SH-SY5Y (cell line): Measurements from ENCODE around the gene LITAFD.

Experiments used
- GATA2 ChIP-seq: IDR thresholded peaks from 2 replicates; pipeline ENCODE4 v1.6.1; 2011; ENCODE audit warnings: mild to moderate bottlenecking, low read depth, low read length
- GATA3 ChIP-seq: IDR thresholded peaks from 2 replicates; pipeline ENCODE4 v1.6.1; 2011; ENCODE audit warnings: low read depth, mild to moderate bottlenecking, low read length, moderate library complexity

Gene LITAFD

DNA sequence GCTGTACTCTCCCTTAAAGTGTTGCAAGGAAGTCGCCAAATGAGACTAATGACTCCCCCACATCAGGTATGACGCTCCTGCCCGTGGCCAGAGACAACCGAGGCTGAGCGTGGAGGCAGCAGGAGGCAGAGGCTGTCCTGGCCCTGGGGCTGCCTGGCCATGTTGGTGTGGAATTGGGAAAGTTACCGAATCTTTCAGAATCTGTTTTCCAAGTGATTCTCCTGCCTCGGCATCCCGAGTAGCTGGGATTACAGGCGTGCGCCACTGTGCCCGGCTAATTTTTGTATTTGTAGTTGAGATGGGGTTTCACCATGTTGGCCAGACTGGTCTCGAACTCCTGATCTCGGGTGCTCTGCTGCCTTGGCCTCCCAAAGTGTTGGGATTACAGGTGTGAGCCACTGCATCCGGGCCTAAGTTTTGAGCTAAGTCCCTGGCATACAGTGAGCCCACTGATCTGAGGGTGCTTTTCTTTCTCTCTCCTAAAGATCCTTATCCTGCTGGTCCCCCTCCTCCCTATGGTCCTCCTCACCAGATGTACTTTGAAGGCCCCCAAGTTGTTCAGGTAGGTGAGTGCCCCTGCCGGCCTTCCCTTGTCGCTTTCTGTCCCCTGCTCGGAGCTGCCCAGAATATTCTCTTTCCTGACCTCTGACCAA lies 700 bp downstream of the LITAFD start:
- TF ChIP-seq GATA3 = no peak
- no peak for TF ChIP-seq GATA2

DNA sequence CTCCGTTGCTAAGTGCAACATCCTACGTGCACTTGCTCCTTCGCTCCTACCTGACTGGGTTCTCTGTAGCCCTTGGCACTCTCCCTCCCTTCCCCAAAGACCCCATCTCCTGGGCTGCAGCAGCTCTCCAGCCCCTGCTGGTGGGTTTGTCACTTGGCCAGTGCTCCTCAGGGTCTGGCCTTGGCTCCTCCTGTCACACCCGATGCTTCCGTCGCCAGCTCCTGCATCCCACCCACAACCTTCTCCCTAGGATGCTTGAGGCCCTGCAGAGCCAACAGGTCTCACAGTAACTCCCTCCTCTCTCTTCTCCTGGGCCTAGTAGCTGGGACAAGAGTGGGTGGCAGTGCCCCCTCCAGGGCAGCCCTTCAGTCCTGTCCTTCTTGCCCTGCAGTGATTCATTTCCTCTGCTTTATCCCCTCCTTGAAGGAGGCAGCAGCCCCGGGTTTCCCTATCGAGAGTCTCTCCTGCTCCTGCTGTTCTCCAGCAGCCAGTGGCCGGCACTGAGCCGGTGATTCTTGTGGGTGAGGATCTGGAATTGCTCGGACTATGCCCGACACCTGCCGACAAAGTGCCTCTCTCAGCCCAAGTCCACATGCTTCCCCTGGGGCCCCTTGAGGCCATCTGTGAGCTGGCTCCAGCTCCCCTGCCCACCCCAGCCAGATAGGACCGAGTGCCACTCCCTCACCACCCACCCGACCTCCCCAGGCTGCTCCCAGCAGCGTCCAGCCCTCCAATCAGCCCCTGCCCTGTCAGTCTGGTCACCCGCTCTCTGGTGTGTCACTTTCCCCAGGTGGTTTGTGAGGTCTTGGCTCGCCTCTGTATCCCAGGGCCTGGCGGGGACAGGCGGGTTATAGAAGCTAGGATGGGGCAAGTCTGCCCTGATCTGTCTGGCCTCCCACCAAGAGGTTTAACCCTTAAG lies 3.8 kb downstream of the LITAFD start:
- no peak for TF ChIP-seq GATA3
- no peak for TF ChIP-seq GATA2

DNA sequence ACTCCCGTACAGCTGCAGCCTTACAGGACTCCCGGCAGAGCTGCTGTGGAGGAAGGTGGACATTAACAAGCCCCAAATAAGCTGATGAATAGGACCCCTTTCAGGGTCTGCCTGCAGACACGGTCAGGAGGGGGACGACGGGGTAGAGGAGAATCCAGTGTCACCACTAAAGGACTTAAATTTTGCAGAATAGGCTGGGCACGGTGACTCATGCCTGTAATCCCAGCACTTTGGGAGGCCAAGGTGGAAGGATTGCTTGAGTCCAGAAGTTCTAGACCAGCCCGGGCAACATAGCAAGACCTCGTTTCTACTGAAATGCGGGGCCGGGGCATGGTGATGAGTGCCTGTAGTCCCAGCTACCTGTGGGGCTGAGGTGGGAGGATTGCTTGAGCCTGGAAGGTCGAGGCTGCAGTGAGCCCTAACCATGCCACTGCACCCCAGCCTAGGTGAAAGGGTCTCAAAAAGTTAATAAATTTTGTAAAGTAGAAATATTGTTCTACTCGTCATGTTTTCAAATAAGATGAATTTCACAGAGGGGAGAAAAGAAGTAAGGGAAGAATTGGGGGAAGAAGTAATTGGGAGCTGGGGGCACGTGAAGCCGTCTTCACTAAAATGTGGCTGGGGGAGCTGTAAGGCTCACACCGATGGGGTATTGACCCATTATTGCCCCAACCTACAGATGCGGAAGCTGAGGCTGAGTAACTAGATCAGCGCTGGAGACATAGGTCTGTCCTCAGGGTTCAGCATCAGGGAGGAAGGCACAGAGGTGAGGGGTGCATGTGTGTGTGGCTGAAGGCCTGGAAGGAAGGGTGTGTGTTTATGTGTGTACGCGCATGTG lies 4.7 kb downstream of the LITAFD start:
- TF ChIP-seq GATA2 (no peak), GATA3 (no peak)

DNA sequence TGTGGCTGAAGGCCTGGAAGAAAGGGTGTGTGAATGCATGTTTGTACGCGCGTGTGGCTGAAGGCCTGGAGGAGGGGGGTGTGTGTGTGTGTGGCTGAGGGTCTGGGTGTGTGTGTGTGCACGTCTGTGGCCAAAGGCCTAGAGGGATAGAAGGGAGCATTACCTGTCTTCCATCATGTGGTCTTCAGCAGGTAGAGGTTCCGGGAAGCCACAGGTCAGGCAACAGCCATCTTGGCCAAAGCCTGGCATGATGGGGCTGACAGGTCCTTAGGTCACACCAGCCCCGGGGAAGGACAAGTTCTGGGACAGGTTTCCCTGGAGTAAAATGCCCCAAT lies 5.2 kb downstream of the LITAFD start:
- TF ChIP-seq GATA2 = no peak
- no peak for TF ChIP-seq GATA3

DNA sequence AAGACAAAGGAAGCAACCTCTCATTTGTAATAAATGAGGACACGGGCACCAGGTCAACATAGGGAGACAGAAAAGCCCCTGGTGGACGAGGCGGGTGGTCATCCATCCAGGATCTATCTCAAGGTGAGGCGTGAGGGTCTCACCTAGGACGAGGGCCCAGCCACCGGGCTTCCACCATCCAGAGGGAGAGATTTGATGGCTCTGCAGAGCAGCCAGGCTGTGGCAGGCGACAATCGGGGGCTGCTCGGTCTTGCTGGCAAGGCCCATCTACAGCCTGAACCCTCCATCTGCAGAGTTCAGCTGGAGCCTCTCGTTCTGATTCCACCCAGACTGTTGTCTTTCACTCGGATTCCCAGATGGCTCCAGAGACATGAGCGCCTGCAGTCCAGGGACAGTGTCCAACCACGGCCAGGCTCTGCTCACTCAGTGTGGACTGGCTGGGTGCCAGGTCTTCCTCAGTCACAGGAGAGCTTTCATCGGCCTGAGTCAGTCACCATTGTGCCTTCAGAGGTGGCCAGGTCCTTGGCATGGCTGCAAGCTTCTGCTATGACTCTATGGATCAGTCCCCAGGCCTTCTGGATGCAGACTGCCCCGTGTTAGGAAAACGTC lies 5.9 kb downstream of the LITAFD start:
- TF ChIP-seq GATA3 = no peak
- TF ChIP-seq GATA2 = no peak

DNA sequence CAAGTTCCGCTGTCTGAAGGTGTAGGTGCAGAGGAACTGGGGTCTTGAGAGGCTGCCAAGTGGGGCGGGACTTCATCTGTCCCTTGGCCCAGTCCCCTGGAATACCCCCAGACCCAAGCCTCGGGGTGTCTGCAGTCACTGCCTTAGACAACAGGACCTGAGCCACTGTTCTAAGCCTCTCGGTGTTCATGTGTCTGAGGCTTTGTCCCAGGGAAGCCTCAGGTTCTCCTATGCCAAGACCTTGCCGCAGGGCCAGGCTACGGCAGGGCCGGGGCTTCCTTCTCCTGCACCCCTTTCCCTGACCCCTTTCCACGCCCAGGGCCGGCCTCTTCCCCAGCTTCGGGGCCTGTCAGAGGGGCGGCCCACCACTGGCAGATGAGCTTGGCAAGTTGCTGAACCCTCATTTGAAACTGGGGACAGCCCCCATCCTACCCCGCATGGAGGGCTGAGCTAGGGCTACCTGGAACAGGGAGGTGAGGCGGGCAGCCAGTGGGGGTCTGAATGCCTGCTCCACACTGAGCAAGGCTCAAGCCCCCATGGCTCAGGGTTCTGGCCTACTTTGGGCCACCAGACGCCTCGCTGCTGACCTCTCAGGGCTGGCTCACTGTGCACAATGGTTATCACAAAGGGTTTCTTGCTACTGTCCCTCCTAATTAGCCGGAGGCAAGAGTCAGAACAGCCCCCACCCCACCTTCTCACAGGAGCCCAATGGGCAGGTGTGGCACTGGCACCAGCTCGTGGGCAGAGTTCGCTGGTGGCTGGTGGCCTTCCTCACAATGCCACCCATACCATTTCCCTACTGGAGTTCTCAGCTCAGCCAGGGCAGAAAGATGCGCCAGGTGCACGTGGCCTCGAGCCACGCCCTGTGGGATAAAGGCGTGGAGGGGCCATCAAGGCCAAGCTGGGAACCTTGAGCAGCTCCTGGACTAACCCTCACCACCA lies 7.1 kb downstream of the LITAFD start:
- TF ChIP-seq GATA2 = no peak
- TF ChIP-seq GATA3 = no peak

DNA sequence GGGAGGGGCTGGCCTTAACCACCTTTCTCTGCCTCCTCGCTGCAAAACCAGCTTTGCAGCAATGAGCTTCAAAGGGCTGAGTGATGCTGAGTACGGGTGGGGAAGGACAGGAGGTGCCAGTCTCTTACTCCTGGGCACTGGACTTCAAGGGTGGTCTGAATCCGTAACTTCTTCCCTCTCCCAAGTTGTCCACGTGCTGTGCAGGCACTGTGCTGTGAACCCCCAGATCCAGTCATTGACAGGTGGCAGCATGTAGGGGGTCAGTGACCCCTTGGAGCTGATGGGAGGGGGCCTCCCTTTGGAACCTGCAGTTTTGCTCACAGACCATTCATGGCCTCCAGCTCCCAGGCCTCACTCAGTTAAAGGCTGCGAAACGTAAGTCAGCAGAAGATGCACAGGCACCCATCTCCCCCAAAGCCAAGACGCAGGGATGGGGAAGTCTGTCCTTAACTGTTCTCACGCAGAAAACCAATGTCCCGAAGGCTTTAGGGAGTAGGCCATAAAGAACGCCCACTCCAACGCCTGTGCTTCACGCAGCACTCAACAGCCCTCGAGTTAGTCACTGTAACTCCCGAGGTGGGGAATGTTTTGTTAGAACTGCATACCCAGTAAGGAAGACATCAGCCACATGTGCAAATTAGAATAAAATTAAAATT lies 7.9 kb downstream of the LITAFD start:
- no peak for TF ChIP-seq GATA2
- no peak for TF ChIP-seq GATA3

DNA sequence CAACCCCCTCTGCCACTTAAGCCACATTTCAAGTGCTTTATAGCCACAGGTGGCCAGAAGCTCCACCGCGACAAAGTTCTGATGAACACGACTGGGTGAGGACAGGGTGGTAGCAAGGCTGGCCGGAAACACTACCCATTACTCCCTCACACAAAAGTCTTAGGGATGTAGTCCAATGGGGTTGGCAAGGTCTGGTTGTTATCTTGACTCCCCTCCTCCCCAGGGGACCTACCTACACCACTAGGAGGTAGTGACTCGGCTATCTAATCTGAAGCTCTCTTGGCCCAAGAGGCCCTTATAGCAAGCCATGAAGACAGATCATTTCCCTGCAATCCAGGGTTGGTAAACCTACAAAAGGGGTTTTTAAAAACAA lies 8.4 kb downstream of the LITAFD start:
- TF ChIP-seq GATA2 = no peak

DNA sequence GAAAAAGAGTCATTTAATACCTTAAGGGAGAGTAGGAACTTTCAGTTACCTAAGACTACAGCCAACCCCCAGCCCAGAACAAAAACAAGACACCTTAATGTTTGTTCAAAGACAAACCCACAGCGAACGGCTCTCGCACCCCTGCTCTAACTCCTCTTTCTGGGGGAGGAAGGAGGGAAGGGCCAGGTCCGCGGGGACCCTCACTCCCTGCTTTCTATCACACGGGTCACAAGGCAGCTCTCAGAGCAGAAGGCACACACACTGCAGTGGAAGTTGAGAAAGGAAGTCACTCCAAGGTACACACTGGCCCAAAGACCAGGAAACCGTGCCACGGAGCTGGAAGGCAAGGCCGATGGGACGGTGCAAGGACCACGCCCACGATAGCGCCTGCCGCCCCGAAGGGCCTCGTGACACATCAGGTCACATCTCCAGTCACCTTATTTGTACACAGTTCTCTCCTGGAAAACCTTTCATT lies 10.0 kb downstream of the LITAFD start:
- no peak for TF ChIP-seq GATA3

DNA sequence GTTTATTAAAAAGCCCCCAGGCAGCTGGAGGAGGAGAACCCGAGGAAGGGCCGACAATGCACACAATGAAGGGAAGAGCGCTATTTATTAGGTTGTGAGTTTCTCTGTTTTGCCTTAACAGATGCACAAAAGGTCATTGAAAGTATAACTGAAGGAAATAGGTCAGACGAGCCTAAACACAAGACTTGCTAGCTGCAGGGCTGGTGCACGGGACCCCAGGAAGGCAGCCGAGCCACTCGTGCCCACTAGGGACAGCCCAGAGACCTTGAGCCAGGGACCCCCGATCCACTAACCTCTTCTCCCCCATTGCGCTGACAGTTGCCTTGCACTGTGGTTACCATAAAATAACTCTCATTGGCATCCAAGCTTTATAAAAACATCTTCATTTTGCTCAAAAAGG lies 11.3 kb downstream of the LITAFD start:
- TF ChIP-seq GATA2 (no peak), GATA3 (no peak)

DNA sequence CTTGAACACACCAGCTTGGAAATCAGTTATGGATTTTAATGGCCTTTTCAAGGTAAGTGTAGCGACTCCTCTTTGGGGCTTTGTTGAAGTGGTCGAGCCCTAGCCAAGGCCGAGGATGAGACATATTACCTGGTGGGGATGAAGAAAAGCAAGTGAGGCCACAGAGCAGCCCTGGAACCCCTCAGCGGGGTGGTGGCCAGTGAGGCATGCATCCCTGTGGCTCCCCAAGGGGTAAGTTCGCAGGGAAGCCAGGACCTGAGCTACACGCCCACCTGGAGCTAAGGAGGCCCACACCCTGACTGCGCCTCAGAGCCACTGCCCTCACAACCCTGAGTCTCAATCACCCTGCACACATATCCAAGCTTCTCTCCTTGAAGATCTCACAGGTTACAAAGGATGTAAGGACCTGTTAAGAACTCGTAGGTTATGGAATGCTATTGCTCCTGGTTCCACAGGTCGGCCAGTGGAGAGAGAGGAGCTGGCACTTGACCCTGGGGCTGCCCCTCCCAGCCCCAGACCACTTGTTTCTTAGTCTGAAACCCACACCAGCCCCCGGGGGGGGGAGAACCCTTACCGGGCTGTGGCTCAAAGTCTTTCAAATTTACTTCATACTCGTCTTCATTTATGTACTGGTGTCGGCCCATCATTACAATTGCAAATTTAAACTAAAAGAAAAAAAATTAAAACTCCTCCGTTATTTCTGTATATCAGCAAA lies 12.0 kb downstream of the LITAFD start:
- TF ChIP-seq GATA2 (no peak), GATA3 (no peak)

DNA sequence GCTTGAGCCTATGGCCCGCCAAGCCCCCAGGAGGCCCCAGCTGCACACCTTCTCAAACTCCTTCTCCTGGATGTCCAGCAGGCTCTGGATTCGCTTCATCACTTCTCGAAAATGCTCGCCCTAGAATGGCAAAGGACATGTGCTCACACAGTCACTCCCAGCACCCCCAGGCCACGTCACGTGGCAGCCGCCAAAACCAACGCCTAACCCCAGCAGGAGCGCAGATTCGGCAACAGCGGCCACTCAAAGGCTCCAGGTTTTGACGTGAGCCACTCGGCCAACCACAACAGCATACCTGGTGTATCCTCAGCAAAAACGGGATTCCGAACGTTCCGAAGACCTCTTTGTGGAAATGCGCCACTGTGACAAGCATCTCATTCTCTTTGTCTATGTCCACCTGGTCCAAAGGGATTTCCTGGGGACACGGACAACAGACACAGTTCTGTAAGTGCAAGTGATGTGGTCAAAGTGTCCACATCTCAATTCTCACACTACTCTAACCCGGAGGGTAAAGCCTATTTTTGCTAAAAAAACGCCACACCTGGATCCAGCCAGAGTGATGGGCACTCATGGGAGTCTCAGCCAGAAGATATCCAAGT lies 12.7 kb downstream of the LITAFD start:
- TF ChIP-seq GATA3 = no peak
- TF ChIP-seq GATA2 = no peak
